SH-SY5Y (cell line): Measurements from ENCODE around the gene KIAA0232.

ENCODE experiments used
- GATA2 ChIP-seq: IDR thresholded peaks from 2 replicates; pipeline ENCODE4 v1.6.1; 2011; ENCODE audit warnings: mild to moderate bottlenecking, low read depth, low read length
- GATA3 ChIP-seq: IDR thresholded peaks from 2 replicates; pipeline ENCODE4 v1.6.1; 2011; ENCODE audit warnings: low read depth, mild to moderate bottlenecking, low read length, moderate library complexity

The KIAA0232 gene

GRCh38 chr4:6884341-6884870, 101.9 kb downstream of the KIAA0232 start:
- TF ChIP-seq GATA3 (no peak), GATA2 (no peak)

- TF ChIP-seq GATA2 = no peak
- TF ChIP-seq GATA3 = no peak
Measured at GRCh38 chr4:6885953-6886557, 103.5 kb downstream of the KIAA0232 start.

GRCh38 chr4:6886886-6887285, 104.4 kb downstream of the KIAA0232 start:
- TF ChIP-seq GATA3 (no peak), GATA2 (no peak)

- TF ChIP-seq GATA2 = no peak
- no peak for TF ChIP-seq GATA3
Measured at GRCh38 chr4:6887591-6888371, 105.3 kb downstream of the KIAA0232 start.

- TF ChIP-seq GATA2 = no peak
- no peak for TF ChIP-seq GATA3
Measured at GRCh38 chr4:6888506-6889071, 106.1 kb downstream of the KIAA0232 start.

- TF ChIP-seq GATA2 = no peak
- no peak for TF ChIP-seq GATA3
Measured at GRCh38 chr4:6889101-6889735, 106.7 kb downstream of the KIAA0232 start.

- TF ChIP-seq GATA3 (no peak), GATA2 (no peak)
Measured at GRCh38 chr4:6889736-6890324, 107.3 kb downstream of the KIAA0232 start.

GRCh38 chr4:6890358-6890757, 107.8 kb downstream of the KIAA0232 start:
- no peak for TF ChIP-seq GATA3
- no peak for TF ChIP-seq GATA2

GRCh38 chr4:6891436-6892170, 109.1 kb downstream of the KIAA0232 start:
- no peak for TF ChIP-seq GATA3
- TF ChIP-seq GATA2 = no peak

GRCh38 chr4:6892190-6892908, 109.8 kb downstream of the KIAA0232 start:
- TF ChIP-seq GATA3 = no peak
- no peak for TF ChIP-seq GATA2

GRCh38 chr4:6892909-6893202, 110.3 kb downstream of the KIAA0232 start:
- TF ChIP-seq GATA2 = no peak
- no peak for TF ChIP-seq GATA3

- TF ChIP-seq GATA2 = no peak
- no peak for TF ChIP-seq GATA3
Measured at GRCh38 chr4:6893449-6894085, 111.0 kb downstream of the KIAA0232 start.
